Body of pancreas (tissue), 4 donors: Measurements from ENCODE around the gene CCDC91.

Source experiments
- CTCF ChIP-seq, 7 experiments: fragments of 450-650 bp in 4 of 7; fragments of 200-600 bp in 3 of 7; sonication (generic) in 3 of 7; IDR thresholded peaks; one replicate each; pipeline ENCODE4 v1.5.1; 2016 to 2019; ENCODE audit warnings: antibody characterized with exemption in 7 of 7
- POLR2A ChIP-seq, 3 donors: fragments of 450-650 bp; IDR thresholded peaks; one replicate each; pipeline ENCODE4 v1.6.1; 2016; ENCODE audit warnings: antibody characterized with exemption in 3 of 3, mild to moderate bottlenecking in 2 of 3

GRCh38 chr12:28583701-28584261 lies 393.5 kb downstream of the CCDC91 start:
- no peak for TF ChIP-seq CTCF (IDR thresholded peaks at IDR 0.05)
- TF ChIP-seq POLR2A (IDR thresholded peaks at IDR 0.05): no peak
